Lower leg skin (tissue), 4 donors: Measurements from ENCODE around the gene MPZL2. TPM values are rescaled to one million over a fixed set of nuclear protein-coding genes. Genes with fewer than 3 reads are reported as not detected.

Experiments
- DNase-seq, 2 donors: peaks; one replicate each; pipeline ENCODE4 v3.0.0-alpha.2; 2019; ENCODE audit warnings: low spot score in 2 of 2
- H3K4me3 ChIP-seq: fragments of 200-600 bp; sonication (generic); 2 replicates; pipeline ENCODE4 v1.5.1; 2017; ENCODE audit warnings: mild to moderate bottlenecking, low read depth; ENCODE audit not compliant: poor library complexity, severe bottlenecking
- CTCF ChIP-seq, 3 donors: fragments of 450-650 bp; IDR thresholded peaks; one replicate each; pipeline ENCODE4 v1.5.1; 2016; ENCODE audit warnings: antibody characterized with exemption in 3 of 3, mild to moderate bottlenecking in 3 of 3, moderate library complexity in 2 of 3
- POLR2A ChIP-seq, 2 donors: fragments of 450-650 bp; IDR thresholded peaks; one replicate each; pipeline ENCODE4 v1.6.1; 2016 to 2017; ENCODE audit warnings: antibody characterized with exemption in 2 of 2, mild to moderate bottlenecking in 1 of 2, moderate library complexity in 1 of 2
- WGBS, 2 donors: methylation state at CpG; one replicate each; pipeline ENCODE4 v1.1.5; 2018; 5-methylcytosine and 5-hydroxymethylcytosine counted together
- intact Hi-C: fragments of 100-400 bp; cut with DNase I; formaldehyde crosslinking; loops from one replicate; pipeline ENCODE4 v1.15.0; 2023; ENCODE audit warnings: low total_unique reads
- total RNA-seq, 4 donors: library from RNA; depleted of rRNA; stranded (reverse); fragments of >200 nt; gene quantifications; one replicate each; pipeline ENCODE4 v1.1.0, GENCODE V29; 2016

Gene MPZL2
- total RNA-seq, 4 donors from 2014 or later, result 46.0 to 59.9 (median 53.5) TPM

- intact Hi-C loops, result no loop called here
- 75 to 82% methylated on average over 11 of the region's 11 CpGs for WGBS, 2 donors
- no peak overlapping the region for H3K4me3 ChIP-seq
Measured at GRCh38 chr11:118216621-118217481, 47.2 kb downstream of the MPZL2 start.

GRCh38 chr11:118215765-118216164 lies 48.3 kb downstream of the MPZL2 start:
- no peak for TF ChIP-seq CTCF (IDR thresholded peaks at IDR 0.05)
- no peak for TF ChIP-seq POLR2A (IDR thresholded peaks at IDR 0.05)
- no peak for DNase-seq
- intact Hi-C loops, result no loop called here
- H3K4me3 ChIP-seq, result no peak overlapping the region
- WGBS, 2 donors, result 96% methylated on average over 7 of the region's 7 CpGs

More at GRCh38 chr11:118216621-118217481, 47.2 kb downstream of the MPZL2 start:
- no peak for TF ChIP-seq CTCF (IDR thresholded peaks at IDR 0.05)
- no peak for TF ChIP-seq POLR2A (IDR thresholded peaks at IDR 0.05)
- DNase-seq, result no peak

- TF ChIP-seq POLR2A (IDR thresholded peaks at IDR 0.05) (no peak), CTCF (IDR thresholded peaks at IDR 0.05) (no peak)
- intact Hi-C loops, result no loop called here
- WGBS, 2 donors, result 83 to 87% methylated on average over 3 of the region's 3 CpGs
- no peak overlapping the region for H3K4me3 ChIP-seq
- DNase-seq, result no peak
Measured at GRCh38 chr11:118215262-118215661, 48.8 kb downstream of the MPZL2 start.

GRCh38 chr11:118214210-118214914 lies 49.7 kb downstream of the MPZL2 start:
- H3K4me3 ChIP-seq, result no peak overlapping the region
- DNase-seq, result no peak
- TF ChIP-seq CTCF (IDR thresholded peaks at IDR 0.05) (no peak), POLR2A (IDR thresholded peaks at IDR 0.05) (no peak)
- intact Hi-C loops, result no loop called here
- WGBS, 2 donors, result 64 to 67% methylated on average over 6 of the region's 6 CpGs

GRCh38 chr11:118213781-118214180 lies 50.3 kb downstream of the MPZL2 start:
- intact Hi-C loops, result no loop called here
- WGBS, 2 donors, result 88 to 91% methylated on average over 2 of the region's 2 CpGs
- H3K4me3 ChIP-seq, result no peak overlapping the region
- TF ChIP-seq CTCF (IDR thresholded peaks at IDR 0.05), result no peak
- TF ChIP-seq POLR2A (IDR thresholded peaks at IDR 0.05), result no peak
- no peak for DNase-seq
